Subcutaneous adipose tissue (tissue), 4 donors: ENCODE measurements around the gene CEP192. TPM values are rescaled to one million over a fixed set of nuclear protein-coding genes. Genes with fewer than 3 reads are reported as not detected.

Experiments used
- total RNA-seq, 4 donors: library from RNA; depleted of rRNA; stranded (reverse); fragments of >200 nt; gene quantifications; one replicate each; pipeline ENCODE4 v1.1.0, GENCODE V29; 2016
- TF ChIP-seq, protein P1 (sequence below): fragments of 450-650 bp; IDR thresholded peaks from one replicate; pipeline ENCODE4 v1.5.1; 2016; ENCODE audit warnings: low read depth, mild to moderate bottlenecking, control low read depth, antibody characterized with exemption, moderate library complexity

Gene CEP192
- total RNA-seq, 4 donors from 2014 or later, result 20.5 to 25.1 (median 22.4) TPM

DNA sequence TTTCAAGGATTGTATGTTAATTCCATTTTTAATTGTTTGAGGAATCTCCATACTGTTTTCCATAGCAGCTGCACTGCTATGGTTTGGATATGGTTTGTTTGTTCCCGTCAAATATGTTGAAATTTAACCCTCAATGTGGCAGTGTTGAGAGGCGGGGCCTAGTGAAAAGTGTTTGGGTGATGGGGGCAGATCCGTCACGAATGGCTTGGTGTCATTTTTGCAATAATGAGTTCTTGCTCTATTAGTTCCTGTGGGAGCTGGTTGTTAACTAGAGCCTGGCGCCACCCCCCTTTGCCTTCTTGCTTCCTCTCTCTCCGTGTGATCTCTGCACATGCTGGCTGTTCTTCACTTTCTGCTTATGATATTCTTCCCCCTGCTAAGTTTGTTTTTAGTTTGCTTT is 156.0 kb downstream of the CEP192 start:
- TF ChIP-seq, protein P1, sequence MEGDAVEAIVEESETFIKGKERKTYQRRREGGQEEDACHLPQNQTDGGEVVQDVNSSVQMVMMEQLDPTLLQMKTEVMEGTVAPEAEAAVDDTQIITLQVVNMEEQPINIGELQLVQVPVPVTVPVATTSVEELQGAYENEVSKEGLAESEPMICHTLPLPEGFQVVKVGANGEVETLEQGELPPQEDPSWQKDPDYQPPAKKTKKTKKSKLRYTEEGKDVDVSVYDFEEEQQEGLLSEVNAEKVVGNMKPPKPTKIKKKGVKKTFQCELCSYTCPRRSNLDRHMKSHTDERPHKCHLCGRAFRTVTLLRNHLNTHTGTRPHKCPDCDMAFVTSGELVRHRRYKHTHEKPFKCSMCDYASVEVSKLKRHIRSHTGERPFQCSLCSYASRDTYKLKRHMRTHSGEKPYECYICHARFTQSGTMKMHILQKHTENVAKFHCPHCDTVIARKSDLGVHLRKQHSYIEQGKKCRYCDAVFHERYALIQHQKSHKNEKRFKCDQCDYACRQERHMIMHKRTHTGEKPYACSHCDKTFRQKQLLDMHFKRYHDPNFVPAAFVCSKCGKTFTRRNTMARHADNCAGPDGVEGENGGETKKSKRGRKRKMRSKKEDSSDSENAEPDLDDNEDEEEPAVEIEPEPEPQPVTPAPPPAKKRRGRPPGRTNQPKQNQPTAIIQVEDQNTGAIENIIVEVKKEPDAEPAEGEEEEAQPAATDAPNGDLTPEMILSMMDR, result no peak

DNA sequence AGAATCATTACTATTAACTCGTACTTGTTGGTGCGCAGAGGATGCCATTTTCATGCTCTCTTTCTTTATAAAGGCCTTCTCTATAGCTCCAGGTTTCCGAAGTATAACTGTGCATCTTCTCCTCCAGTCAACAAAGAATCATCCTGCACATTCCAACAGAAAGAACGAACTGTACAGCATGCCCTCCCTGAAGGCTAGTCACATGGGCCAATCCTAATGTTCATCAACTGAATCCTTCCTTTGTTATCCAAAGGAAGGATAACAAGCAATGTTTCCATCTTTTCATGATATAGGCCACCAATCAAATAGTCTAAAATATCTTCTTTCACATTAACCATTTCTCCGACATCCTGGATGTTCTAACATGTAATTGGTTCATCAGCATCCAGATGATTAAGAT is 160.5 kb downstream of the CEP192 start:
- TF ChIP-seq, protein P1, result no peak

DNA sequence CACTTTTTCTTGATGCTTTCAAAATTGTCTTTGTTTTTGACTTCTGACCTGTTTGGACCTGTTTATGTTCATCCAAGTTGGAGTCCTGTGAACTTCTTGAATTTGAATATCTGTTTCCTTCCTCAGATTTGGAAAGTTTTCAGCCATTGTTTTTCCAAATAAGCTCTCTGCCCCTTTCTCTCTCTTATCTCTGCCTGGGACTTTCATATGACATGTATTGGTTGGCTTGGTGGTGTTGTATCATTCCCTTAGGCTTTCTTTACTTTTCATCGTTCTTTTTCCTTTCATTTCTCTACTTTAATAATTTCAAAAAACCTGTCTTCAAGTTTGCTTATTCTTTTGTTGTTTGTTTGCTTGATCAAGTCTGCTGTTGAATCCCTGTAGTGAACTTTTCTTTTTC is 167.3 kb downstream of the CEP192 start:
- TF ChIP-seq, protein P1, result no peak

DNA sequence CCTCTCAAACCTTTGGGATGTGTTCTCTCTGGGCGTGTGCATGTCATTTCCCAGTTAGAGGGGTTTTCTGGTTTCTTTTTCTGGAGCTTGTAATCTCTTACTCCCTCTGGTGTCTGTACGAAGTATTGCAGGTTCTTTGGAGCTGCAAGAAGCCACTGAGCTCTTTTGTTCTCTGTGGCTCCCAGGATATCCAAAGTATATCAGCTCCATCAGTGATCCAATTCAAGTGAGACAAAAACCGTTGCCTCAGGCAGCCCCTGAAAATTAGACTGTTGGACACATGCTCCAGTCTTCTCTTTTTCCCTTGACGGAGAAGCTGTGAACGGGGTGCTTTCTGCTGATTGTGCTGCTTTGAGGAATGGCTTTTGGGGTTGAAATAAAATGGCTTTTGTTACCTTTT is 168.4 kb downstream of the CEP192 start:
- TF ChIP-seq, protein P1, result no peak

DNA sequence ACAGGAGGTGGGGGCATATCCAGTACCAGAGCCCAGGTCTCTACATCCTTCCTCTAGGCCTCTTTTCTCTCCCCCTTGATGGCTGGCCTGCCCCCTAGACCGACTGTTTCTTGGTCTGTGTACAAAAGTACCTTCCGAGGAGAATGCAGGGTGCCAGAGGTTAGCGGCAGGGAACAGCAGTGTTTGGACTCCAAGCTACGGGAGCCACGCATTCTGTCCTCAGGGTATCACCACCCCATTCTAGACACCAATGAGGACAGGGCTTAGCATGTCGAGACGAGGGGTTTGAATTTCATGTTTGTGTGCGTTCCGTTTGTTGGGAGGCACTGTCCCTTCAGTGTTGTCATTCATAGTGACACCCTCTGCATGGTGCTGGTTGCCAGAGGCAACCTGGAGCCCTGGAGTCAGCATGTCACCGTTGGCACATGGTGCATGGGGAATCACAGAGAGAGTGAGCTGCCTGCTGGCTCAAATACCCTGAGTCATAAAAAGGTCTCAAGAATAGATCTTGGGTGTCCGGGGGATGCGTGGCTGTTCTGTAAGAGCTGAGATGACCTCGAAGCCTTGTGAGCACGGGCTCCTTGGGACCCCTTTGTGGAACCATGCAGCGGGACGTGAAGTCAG is 170.2 kb downstream of the CEP192 start:
- TF ChIP-seq, protein P1, result no peak

DNA sequence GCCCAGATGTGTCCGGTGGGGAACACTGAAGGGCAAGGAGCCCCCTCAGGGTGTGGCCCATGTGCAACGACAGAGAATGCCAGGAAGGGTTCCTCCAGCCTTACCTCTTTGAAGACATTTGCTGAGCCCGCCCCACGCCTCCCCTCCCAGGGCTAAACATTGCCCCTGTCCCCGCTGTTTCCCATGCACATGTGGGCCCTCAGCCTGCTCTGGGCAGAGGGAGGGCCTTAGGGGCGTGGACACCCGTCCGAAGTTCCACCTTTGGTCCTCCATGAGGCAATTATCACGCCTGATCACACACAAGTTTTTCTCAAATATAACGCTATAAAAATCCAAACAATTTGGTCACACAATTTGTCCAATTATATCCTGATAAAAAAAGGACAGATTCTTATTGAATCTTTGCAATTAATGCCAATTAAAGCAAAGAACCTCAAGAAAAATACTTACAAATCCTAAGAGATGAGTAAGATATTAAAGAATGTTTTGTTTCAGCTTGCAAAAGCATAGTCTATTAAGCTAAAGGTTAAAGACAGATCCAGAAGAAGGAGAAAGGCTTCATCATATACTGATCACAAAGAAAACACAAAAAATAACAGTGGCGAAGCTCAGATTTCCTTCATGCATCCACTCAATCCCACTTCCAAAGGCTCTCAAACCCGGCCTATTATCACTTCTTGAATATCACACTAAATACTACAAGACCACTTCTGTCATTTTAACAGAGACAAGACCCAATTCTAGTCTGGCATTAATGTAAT is 172.2 kb downstream of the CEP192 start:
- TF ChIP-seq, protein P1, result no peak

DNA sequence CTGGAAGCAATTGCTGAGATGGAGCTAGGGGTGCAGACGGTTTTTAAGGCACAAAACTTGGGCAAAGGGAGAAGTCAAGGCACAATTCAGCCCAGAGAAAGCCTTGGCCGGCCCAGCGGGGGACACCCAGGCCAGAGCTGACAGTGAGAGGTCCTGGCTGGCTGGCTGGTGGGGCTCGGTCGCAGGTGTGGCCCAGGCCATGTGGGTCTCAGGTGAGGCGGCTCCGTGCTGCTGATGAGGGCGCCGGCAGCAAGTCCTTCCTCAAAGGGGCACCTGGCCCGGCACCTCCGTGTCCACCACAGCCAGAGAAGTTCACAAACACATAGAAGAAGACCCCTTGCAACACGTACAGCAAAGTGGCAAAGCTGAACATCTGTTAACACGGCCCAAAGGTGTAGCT is 173.2 kb downstream of the CEP192 start:
- TF ChIP-seq, protein P1, result no peak
